Measurements from ENCODE around the gene TOMM20.

TOMM20 gene

GRCh38 chr1:235145639-235146038, 17.0 kb upstream of the TOMM20 start:
- no peak for TF ChIP-seq CTCF (IDR thresholded peaks at IDR 0.05; ENCODE audit: insufficient read depth, low read length, poor library complexity, severe bottlenecking)
- H3K36me3 ChIP-seq (ENCODE audit: control insufficient read depth, insufficient read depth, low read length): peaks cover 10% of the 10 kb centered on the region
- H3K27me3 ChIP-seq (replicated peaks; ENCODE audit: control insufficient read depth, insufficient read depth, low read length): no peaks in the 10 kb centered on the region
- no peak overlapping the region for H3K4me3 ChIP-seq (replicated peaks; ENCODE audit: low read depth, low read length)
- DNase-seq (ENCODE audit: extremely low read depth, insufficient read length): no peak

- H3K4me3 ChIP-seq (replicated peaks; ENCODE audit: low read depth, low read length): no peak overlapping the region
- DNase-seq (ENCODE audit: extremely low read depth, insufficient read length): no peak
- no peak for TF ChIP-seq CTCF (IDR thresholded peaks at IDR 0.05; ENCODE audit: insufficient read depth, low read length, poor library complexity, severe bottlenecking)
- no peaks in the 10 kb centered on the region for H3K27me3 ChIP-seq (replicated peaks; ENCODE audit: control insufficient read depth, insufficient read depth, low read length)
- peaks cover 21% of the 10 kb centered on the region for H3K36me3 ChIP-seq (ENCODE audit: control insufficient read depth, insufficient read depth, low read length)
These were observed 14.4 kb upstream of the TOMM20 start for GRCh38 chr1:235142991-235143390.

GRCh38 chr1:235139315-235139714, 10.7 kb upstream of the TOMM20 start:
- Histone ChIP-seq H3K4me3 (replicated peaks; ENCODE audit: low read depth, low read length) (no peak overlapping the region), H3K36me3 (ENCODE audit: control insufficient read depth, insufficient read depth, low read length) (peaks cover 30% of the 10 kb centered on the region), H3K27me3 (replicated peaks; ENCODE audit: control insufficient read depth, insufficient read depth, low read length) (no peaks in the 10 kb centered on the region)
- TF ChIP-seq CTCF (IDR thresholded peaks at IDR 0.05; ENCODE audit: insufficient read depth, low read length, poor library complexity, severe bottlenecking): no peak
- no peak for DNase-seq (ENCODE audit: extremely low read depth, insufficient read length)

- no peak overlapping the region for H3K4me3 ChIP-seq (replicated peaks; ENCODE audit: low read depth, low read length)
- no peak for TF ChIP-seq CTCF (IDR thresholded peaks at IDR 0.05; ENCODE audit: insufficient read depth, low read length, poor library complexity, severe bottlenecking)
- DNase-seq (ENCODE audit: extremely low read depth, insufficient read length): no peak
- no peaks in the 10 kb centered on the region for H3K27me3 ChIP-seq (replicated peaks; ENCODE audit: control insufficient read depth, insufficient read depth, low read length)
- peaks cover 31% of the 10 kb centered on the region for H3K36me3 ChIP-seq (ENCODE audit: control insufficient read depth, insufficient read depth, low read length)
These were observed 10.2 kb upstream of the TOMM20 start for GRCh38 chr1:235138821-235139220.

DNA sequence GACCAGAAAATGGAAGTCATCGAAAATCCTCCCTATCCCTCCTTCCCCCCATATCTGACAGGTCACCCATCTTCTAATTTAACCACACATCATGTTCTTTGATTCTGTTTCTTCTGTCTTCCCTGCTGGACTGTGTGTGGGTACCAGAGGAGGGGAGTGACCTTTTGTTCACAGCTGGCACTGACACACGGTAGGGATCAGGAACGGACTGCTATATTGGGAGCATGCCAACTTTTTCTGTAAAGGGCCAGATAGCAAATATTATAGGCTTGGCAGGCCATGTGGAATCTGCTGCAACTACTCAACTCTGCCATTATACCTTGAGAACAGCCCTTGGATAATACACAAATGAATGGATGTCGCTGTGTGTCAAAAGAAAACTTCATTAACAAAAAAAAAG, 7.5 kb upstream of the TOMM20 start:
- Histone ChIP-seq H3K27me3 (replicated peaks; ENCODE audit: control insufficient read depth, insufficient read depth, low read length) (no peaks in the 10 kb centered on the region), H3K4me3 (replicated peaks; ENCODE audit: low read depth, low read length) (no peak overlapping the region), H3K36me3 (ENCODE audit: control insufficient read depth, insufficient read depth, low read length) (peaks cover 29% of the 10 kb centered on the region)
- TF ChIP-seq CTCF (IDR thresholded peaks at IDR 0.05; ENCODE audit: insufficient read depth, low read length, poor library complexity, severe bottlenecking): no peak
- DNase-seq (ENCODE audit: extremely low read depth, insufficient read length): no peak

DNA sequence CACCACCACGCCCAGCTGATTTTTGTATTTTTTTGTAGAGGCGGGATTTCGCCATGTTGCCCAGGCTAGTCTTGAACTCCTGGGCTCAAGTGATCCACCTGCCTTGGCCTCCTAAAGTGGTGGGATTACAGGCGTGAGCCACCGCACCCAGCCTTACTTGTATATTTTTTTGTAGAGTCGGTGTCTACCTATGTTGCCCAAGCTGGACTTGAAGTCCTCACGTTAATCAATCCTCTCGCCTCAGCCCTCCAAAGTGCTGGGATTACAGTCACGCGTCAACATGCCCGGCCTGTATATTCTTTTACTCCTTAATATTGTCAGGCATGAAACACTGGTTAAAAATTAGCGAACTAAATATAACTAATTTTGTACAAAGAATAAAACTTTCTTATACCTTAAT, 5.5 kb upstream of the TOMM20 start:
- H3K4me3 ChIP-seq (replicated peaks; ENCODE audit: low read depth, low read length): no peak overlapping the region
- no peak for DNase-seq (ENCODE audit: extremely low read depth, insufficient read length)
- H3K27me3 ChIP-seq (replicated peaks; ENCODE audit: control insufficient read depth, insufficient read depth, low read length): no peaks in the 10 kb centered on the region
- H3K36me3 ChIP-seq (ENCODE audit: control insufficient read depth, insufficient read depth, low read length): peaks cover 22% of the 10 kb centered on the region
- no peak for TF ChIP-seq CTCF (IDR thresholded peaks at IDR 0.05; ENCODE audit: insufficient read depth, low read length, poor library complexity, severe bottlenecking)
